GM12878 (cell line): ENCODE data around the gene MRPL18. TPM values are rescaled to one million over a fixed set of nuclear protein-coding genes. Genes with fewer than 3 reads are reported as not detected.

Source experiments
- ASH2L ChIP-seq: fragments of 300-600, 200-600 bp; sonication (generic); IDR thresholded peaks from 2 replicates; pipeline ENCODE4 v1.6.1; 2017; ENCODE audit warnings: low read depth, mild to moderate bottlenecking, borderline replicate concordance
- ATF3 ChIP-seq: IDR thresholded peaks from 2 replicates; pipeline ENCODE4 v1.6.1; 2011; ENCODE audit warnings: low read depth, mild to moderate bottlenecking, low read length, moderate library complexity, borderline replicate concordance; ENCODE audit errors: extremely low read depth
- BMI1 ChIP-seq: fragments of 450-650 bp; IDR thresholded peaks from 2 replicates; pipeline ENCODE4 v1.6.1; 2016; ENCODE audit warnings: mild to moderate bottlenecking, moderate library complexity, borderline replicate concordance
- FOS ChIP-seq: IDR thresholded peaks from 3 replicates; pipeline ENCODE4 v1.6.1; 2011; ENCODE audit warnings: borderline replicate concordance; ENCODE audit not compliant: insufficient read length; ENCODE audit errors: extremely low read depth
- FOXM1 ChIP-seq: IDR thresholded peaks from 2 replicates; pipeline ENCODE4 v1.6.1; 2012; ENCODE audit warnings: low read depth, mild to moderate bottlenecking, inconsistent platforms, low read length, moderate library complexity
- KLF5 ChIP-seq: fragments of 450-650 bp; IDR thresholded peaks from 2 replicates; pipeline ENCODE4 v1.6.1; 2014; ENCODE audit warnings: mild to moderate bottlenecking; ENCODE audit not compliant: partially characterized antibody
- MXI1 ChIP-seq: fragments of 150-350 bp; IDR thresholded peaks from 2 replicates; pipeline ENCODE4 v1.6.1; 2011; ENCODE audit warnings: low read depth, mild to moderate bottlenecking, inconsistent platforms, low read length, improper control_type of control experiment
- NKRF ChIP-seq: fragments of 450-650 bp; conservative IDR thresholded peaks from 2 replicates; pipeline ENCODE4 v1.6.1; 2017; ENCODE audit warnings: mild to moderate bottlenecking, moderate library complexity
- PAX5 ChIP-seq: IDR thresholded peaks from 2 replicates; pipeline ENCODE4 v1.6.1; 2011; ENCODE audit warnings: low read depth, low read length, borderline replicate concordance
- ZBTB40 ChIP-seq: fragments of 450-650 bp; IDR thresholded peaks from 2 replicates; pipeline ENCODE4 v1.6.1; 2016; ENCODE audit warnings: mild to moderate bottlenecking, moderate library complexity, borderline replicate concordance
- ZNF592 ChIP-seq: fragments of 450-650 bp; IDR thresholded peaks from 2 replicates; pipeline ENCODE4 v1.6.1; 2017; ENCODE audit warnings: mild to moderate bottlenecking, moderate library complexity
- polyA plus RNA-seq, 11 experiments: library from polyadenylated mRNA; depleted of rRNA in 4 of 11; unstranded in 6 of 11; stranded (reverse) in 5 of 11; fragments of >200 nt; fragmentation: Nextera tagmentation in 4 of 11; fragmentation: Illumina TruSeq in 1 of 11; extraction: Ambion mirVana in 4 of 11; extraction: Trizol in 1 of 11; gene quantifications; 1 replicate in 1 of 11; 2 replicates in 10 of 11; pipeline versions ENCODE4 v1.2.1 to v1.2.3, GENCODE V29; 2011 to 2016; ENCODE audit warnings: inconsistent platforms in 2 of 11, missing spikeins in 2 of 11, low read depth in 1 of 11
- total RNA-seq, 4 experiments: library from RNA; depleted of rRNA in 3 of 4; stranded (reverse); fragments of >200 nt in 3 of 4; fragmentation: Illumina TruSeq in 1 of 4; extraction: Trizol in 1 of 4; gene quantifications; 2 replicates each; pipeline versions ENCODE4 v1.2.1 to v1.2.3, GENCODE V29; 2013 to 2021

The MRPL18 gene
- total and polyA plus RNA-seq, 10 of the 15 experiments (the other 5 are each of a cell fraction or from before 2014, with no cell fraction given), result 68.5 to 203 (median 116) TPM

- TF ChIP-seq ZBTB40 (no peak), MXI1 (no peak), ZNF592 (no peak), PAX5 (no peak), ATF3 (no peak), FOS (no peak), BMI1 (no peak), NKRF (no peak), FOXM1 (no peak), KLF5 (no peak), ASH2L (no peak)
Measured at GRCh38 chr6:159804504-159804903, 14.2 kb downstream of the MRPL18 start (continued).
